Sigmoid colon (tissue), 7 donors: Measurements from ENCODE around the gene RIGI. TPM values are rescaled to one million over a fixed set of nuclear protein-coding genes. Genes with fewer than 3 reads are reported as not detected.

Experiments
- DNase-seq: peaks from one replicate; pipeline ENCODE4 v3.0.0-alpha.2; 2019
- H3K27ac ChIP-seq, 4 donors: fragments of 200-600 bp; sonication (generic); one replicate each; pipeline ENCODE4 v1.5.1; 2016 to 2019; ENCODE audit warnings: mild to moderate bottlenecking in 1 of 4
- H3K27me3 ChIP-seq, 3 donors: fragments of 200-600 bp; sonication (generic); one replicate each; pipeline ENCODE4 v1.5.1; 2019; ENCODE audit warnings: mild to moderate bottlenecking in 1 of 3
- H3K36me3 ChIP-seq, 4 donors: fragments of 200-600 bp; sonication (generic); one replicate each; pipeline ENCODE4 v1.5.1; 2016 to 2019
- H3K4me1 ChIP-seq, 4 donors: fragments of 200-600 bp; sonication (generic); one replicate each; pipeline ENCODE4 v1.5.1; 2017 to 2019
- H3K4me3 ChIP-seq, 4 donors: fragments of 200-600 bp; sonication (generic); one replicate each; pipeline ENCODE4 v1.5.1; 2017 to 2019; ENCODE audit warnings: mild to moderate bottlenecking in 2 of 4, moderate library complexity in 1 of 4
- H3K9me3 ChIP-seq, 4 donors: fragments of 200-600 bp in 3 of 4; sonication (generic) in 3 of 4; one replicate each; pipeline versions ENCODE4 v1.5.1 to v1.6.1; 2013 to 2019
- CTCF ChIP-seq, 4 experiments: fragments of 450-650 bp in 3 of 4; fragments of 200-600 bp in 1 of 4; IDR thresholded peaks; one replicate each; pipeline ENCODE4 v1.5.1; 2016 to 2019; ENCODE audit warnings: antibody characterized with exemption in 4 of 4, mild to moderate bottlenecking in 3 of 4, moderate library complexity in 2 of 4
- EP300 ChIP-seq, 4 donors: sonication (generic); formaldehyde crosslinking; IDR thresholded peaks; one replicate each; pipeline ENCODE4 v1.6.1; 2017; ENCODE audit warnings: antibody characterized with exemption in 4 of 4
- POLR2A ChIP-seq, 2 donors: fragments of 450-650 bp; IDR thresholded peaks; one replicate each; pipeline ENCODE4 v1.6.1; 2016; ENCODE audit warnings: antibody characterized with exemption in 2 of 2, mild to moderate bottlenecking in 2 of 2, moderate library complexity in 2 of 2
- POLR2AphosphoS5 ChIP-seq, 4 donors: sonication (generic); formaldehyde crosslinking; IDR thresholded peaks; one replicate each; pipeline ENCODE4 v1.6.1; 2017; ENCODE audit warnings: antibody characterized with exemption in 4 of 4
- WGBS, 2 donors: extraction: QIAGEN DNeasy Blood & Tissue Kit; methylation state at CpG; one replicate each; pipeline ENCODE4 v1.1.7; 2013; 5-methylcytosine and 5-hydroxymethylcytosine counted together
- intact Hi-C: fragments of 100-400 bp; cut with DNase I; formaldehyde crosslinking; loops from one replicate; pipeline ENCODE4 v1.15.1; 2023
- polyA plus RNA-seq, 3 donors: library from polyadenylated mRNA; stranded (reverse); fragments of 200-250 nt; gene quantifications; one replicate each; pipeline ENCODE4 v1.2.3, GENCODE V29; 2013
- total RNA-seq, 4 donors: library from RNA; depleted of rRNA; stranded (reverse); fragments of >200 nt; gene quantifications; one replicate each; pipeline ENCODE4 v1.1.0, GENCODE V29; 2016
- donor health status: healthy with polysubstance abuse.
- donor health status: Bipolar disorder and iron deficiency.
- donor health status: healthy.

The RIGI gene
- total and polyA plus RNA-seq, 7 donors = 4.4 to 19.6 (median 11.0) TPM

- intact Hi-C loops = loop anchor here (2.0 to 10.0 kb wide), 5 partner anchors 21 to 593 kb away; partner anchors contain the start of genes APTX, B4GALT1 and RIGI
- H3K9me3 ChIP-seq = no peaks in the 10 kb centered on the region
- H3K27ac ChIP-seq = peak overlapping the region; percentile 89 to 93 (median 91)
- DNase-seq = peak; percentile 74
- peak overlapping the region; percentile 76 to 82 (median 80) for H3K4me3 ChIP-seq
- TF ChIP-seq POLR2AphosphoS5 (IDR thresholded peaks at IDR 0.05) (no peak), POLR2A (IDR thresholded peaks at IDR 0.05) (no peak), CTCF (IDR thresholded peaks at IDR 0.05) (peak; percentile 24 to 52 (median 42))
- no peaks in the 10 kb centered on the region for H3K27me3 ChIP-seq
- peaks cover 0 to 22% (median 3%) of the 10 kb centered on the region in 4 donors for H3K36me3 ChIP-seq
- 1 to 2% methylated on average over 17 of the region's 17 CpGs for WGBS, 2 donors
- H3K4me1 ChIP-seq = peaks cover 0 to 31% (median 23%) of the 10 kb centered on the region in 4 donors
Observed at GRCh38 chr9:32571969-32572899, 46.2 kb upstream of the RIGI start.

GRCh38 chr9:32570262-32570661, 44.3 kb upstream of the RIGI start:
- H3K27me3 ChIP-seq = no peaks in the 10 kb centered on the region
- 91% methylated on average over 4 of the region's 4 CpGs for WGBS, 2 donors
- no peak for DNase-seq
- H3K9me3 ChIP-seq = no peaks in the 10 kb centered on the region
- TF ChIP-seq CTCF (IDR thresholded peaks at IDR 0.05) (no peak), POLR2AphosphoS5 (IDR thresholded peaks at IDR 0.05) (no peak), POLR2A (IDR thresholded peaks at IDR 0.05) (no peak), EP300 (IDR thresholded peaks at IDR 0.05) (no peak)
- H3K27ac ChIP-seq = no peak overlapping the region
- peaks cover 0 to 31% (median 23%) of the 10 kb centered on the region in 4 donors for H3K4me1 ChIP-seq
- no peak overlapping the region for H3K4me3 ChIP-seq
- peaks cover 0 to 42% (median 6%) of the 10 kb centered on the region in 4 donors for H3K36me3 ChIP-seq
- intact Hi-C loops = loop anchor here (5.0 to 10.0 kb wide), 2 partner anchors 138 to 595 kb away; partner anchors contain the start of gene B4GALT1

GRCh38 chr9:32566770-32567169, 40.8 kb upstream of the RIGI start:
- Histone ChIP-seq H3K4me3 (no peak overlapping the region), H3K27ac (no peak overlapping the region), H3K27me3 (no peaks in the 10 kb centered on the region), H3K4me1 (peaks cover 0 to 17% (median 12%) of the 10 kb centered on the region in 4 donors), H3K36me3 (peaks cover 0 to 56% (median 6%) of the 10 kb centered on the region in 4 donors), H3K9me3 (no peaks in the 10 kb centered on the region)
- intact Hi-C loops = no loop called here
- DNase-seq = no peak
- WGBS, 2 donors = 97 to 98% methylated on average over 26 of the region's 26 CpGs
- TF ChIP-seq POLR2AphosphoS5 (IDR thresholded peaks at IDR 0.05) (no peak), CTCF (IDR thresholded peaks at IDR 0.05) (no peak), POLR2A (IDR thresholded peaks at IDR 0.05) (no peak), EP300 (IDR thresholded peaks at IDR 0.05) (no peak)

- peaks cover 0 to 9% (median 4%) of the 10 kb centered on the region in 4 donors for H3K4me1 ChIP-seq
- DNase-seq = no peak
- peaks cover 0 to 56% (median 6%) of the 10 kb centered on the region in 4 donors for H3K36me3 ChIP-seq
- intact Hi-C loops = no loop called here
- TF ChIP-seq CTCF (IDR thresholded peaks at IDR 0.05) (no peak), POLR2A (IDR thresholded peaks at IDR 0.05) (no peak), EP300 (IDR thresholded peaks at IDR 0.05) (no peak), POLR2AphosphoS5 (IDR thresholded peaks at IDR 0.05) (no peak)
- no peaks in the 10 kb centered on the region for H3K9me3 ChIP-seq
- H3K4me3 ChIP-seq = no peak overlapping the region
- no peak overlapping the region for H3K27ac ChIP-seq
- 89 to 96% methylated on average over 6 of the region's 6 CpGs for WGBS, 2 donors
- no peaks in the 10 kb centered on the region for H3K27me3 ChIP-seq
Observed at GRCh38 chr9:32565967-32566366, 40.0 kb upstream of the RIGI start.
